H9 (cell line): ENCODE results near the gene ROR1. TPM values are rescaled to one million over a fixed set of nuclear protein-coding genes. Genes with fewer than 3 reads are reported as not detected.

ENCODE experiments used
- DNase-seq: peaks from one replicate; pipeline ENCODE4 v3.0.0-alpha.2; 2017
- H2AFZ ChIP-seq: one replicate; pipeline ENCODE4 v1.6.1; 2013; ENCODE audit warnings: mild to moderate bottlenecking, low read length, control low read depth, moderate library complexity
- H2AK5ac ChIP-seq: 2 replicates; pipeline ENCODE4 v1.6.1; 2013; ENCODE audit warnings: low read length, control low read depth, mixed read lengths; ENCODE audit not compliant: insufficient read length
- H2BK120ac ChIP-seq: one replicate; pipeline ENCODE4 v1.6.1; 2013; ENCODE audit warnings: low read depth, mild to moderate bottlenecking, low read length, control low read depth, inconsistent platforms; ENCODE audit not compliant: poor library complexity, severe bottlenecking
- H2BK12ac ChIP-seq: 2 replicates; pipeline ENCODE4 v1.6.1; 2013; ENCODE audit warnings: low read length, control low read depth, mixed read lengths, low read depth; ENCODE audit not compliant: insufficient read length
- H2BK15ac ChIP-seq: 2 replicates; pipeline ENCODE4 v1.6.1; 2013; ENCODE audit warnings: low read depth, low read length, control low read depth
- H2BK20ac ChIP-seq: one replicate; pipeline ENCODE4 v1.6.1; 2013; ENCODE audit warnings: low read depth, mild to moderate bottlenecking, low read length, control low read depth, inconsistent platforms; ENCODE audit not compliant: poor library complexity, severe bottlenecking
- H2BK5ac ChIP-seq: 2 replicates; pipeline ENCODE4 v1.6.1; 2013; ENCODE audit warnings: low read length, control low read depth, mixed read lengths; ENCODE audit not compliant: insufficient read length
- H3K14ac ChIP-seq: 2 replicates; pipeline ENCODE4 v1.6.1; 2013; ENCODE audit warnings: low read length, control low read depth; ENCODE audit not compliant: insufficient read depth
- H3K18ac ChIP-seq: 2 replicates; pipeline ENCODE4 v1.6.1; 2013; ENCODE audit warnings: low read depth, mild to moderate bottlenecking, mixed read lengths, low read length, control low read depth; ENCODE audit not compliant: insufficient read length
- H3K23ac ChIP-seq: 2 replicates; pipeline ENCODE4 v1.6.1; 2013; ENCODE audit warnings: low read length, control low read depth, mixed read lengths, low read depth; ENCODE audit not compliant: insufficient read length
- H3K23me2 ChIP-seq: 2 replicates; pipeline ENCODE4 v1.6.1; 2013; ENCODE audit warnings: low read depth, mild to moderate bottlenecking, mixed read lengths, low read length, control low read depth; ENCODE audit not compliant: insufficient read length, poor library complexity, severe bottlenecking
- H3K27ac ChIP-seq: 2 replicates; pipeline ENCODE4 v1.5.1; 2013; ENCODE audit warnings: low read length, control low read depth, mixed read lengths, low read depth; ENCODE audit not compliant: insufficient read length
- H3K27me3 ChIP-seq: 2 replicates; pipeline ENCODE4 v1.6.1; 2013; ENCODE audit warnings: low read length, control low read depth, inconsistent platforms; ENCODE audit not compliant: insufficient read depth
- H3K4ac ChIP-seq: 2 replicates; pipeline ENCODE4 v1.6.1; 2013; ENCODE audit warnings: low read depth, mild to moderate bottlenecking, control low read depth, inconsistent platforms, low read length, moderate library complexity
- H3K4me1 ChIP-seq: 2 replicates; pipeline ENCODE4 v1.6.1; 2013; ENCODE audit warnings: low read length, control low read depth, inconsistent platforms; ENCODE audit not compliant: insufficient read depth
- H3K4me2 ChIP-seq: 2 replicates; pipeline ENCODE4 v1.6.1; 2013; ENCODE audit warnings: low read length, control low read depth, mixed read lengths; ENCODE audit not compliant: insufficient read length, insufficient read depth
- H3K56ac ChIP-seq: 2 replicates; pipeline ENCODE4 v1.6.1; 2013; ENCODE audit warnings: low read depth, mild to moderate bottlenecking, mixed read lengths, low read length, control low read depth; ENCODE audit not compliant: insufficient read length
- H3K79me1 ChIP-seq: 2 replicates; pipeline ENCODE4 v1.6.1; 2013; ENCODE audit warnings: low read depth, mild to moderate bottlenecking, moderate library complexity, low read length, control low read depth, inconsistent platforms; ENCODE audit not compliant: insufficient read depth, poor library complexity, severe bottlenecking
- H3K79me2 ChIP-seq: 2 replicates; pipeline ENCODE4 v1.6.1; 2013; ENCODE audit warnings: low read length, control low read depth, inconsistent platforms; ENCODE audit not compliant: insufficient read depth
- H3K9ac ChIP-seq: 2 replicates; pipeline ENCODE4 v1.6.1; 2013; ENCODE audit warnings: low read length, control low read depth, mixed read lengths; ENCODE audit not compliant: insufficient read length; ENCODE audit errors: extremely low read depth
- H3K9me3 ChIP-seq: one replicate; pipeline ENCODE4 v1.6.1; 2013; ENCODE audit warnings: low read depth, low read length, inconsistent platforms; ENCODE audit not compliant: control insufficient read depth
- H3T11ph ChIP-seq: one replicate; pipeline ENCODE4 v1.6.1; 2013; ENCODE audit warnings: mild to moderate bottlenecking, low read length, control low read depth, inconsistent platforms
- H4K20me1 ChIP-seq: one replicate; pipeline ENCODE4 v1.6.1; 2013; ENCODE audit not compliant: control insufficient read depth, insufficient read length, insufficient read depth
- H4K5ac ChIP-seq: 2 replicates; pipeline ENCODE4 v1.6.1; 2013; ENCODE audit warnings: low read depth, mild to moderate bottlenecking, mixed read lengths, low read length, control low read depth; ENCODE audit not compliant: insufficient read length
- H4K8ac ChIP-seq: replicated peaks from 2 replicates; pipeline ENCODE4 v1.6.1; 2013; ENCODE audit warnings: low read length, control low read depth, mixed read lengths, low read depth; ENCODE audit not compliant: insufficient read length
- H4K91ac ChIP-seq: 2 replicates; pipeline ENCODE4 v1.6.1; 2013; ENCODE audit warnings: low read depth, mild to moderate bottlenecking, moderate library complexity, mixed read lengths, low read length, control low read depth; ENCODE audit not compliant: insufficient read length
- H3K27ac Mint-ChIP-seq, 3 experiments: 2 replicates in 2 of 3; 3 replicates in 1 of 3; pipeline ENCODE4 v1.8.0; 2020 to 2021; ENCODE audit warnings: mixed read lengths in 3 of 3, mild to moderate bottlenecking in 1 of 3, moderate library complexity in 1 of 3
- H3K27me3 Mint-ChIP-seq: 2 replicates; pipeline ENCODE4 v1.8.0; 2021; ENCODE audit warnings: low read depth, mild to moderate bottlenecking, moderate library complexity, mixed read lengths
- H3K36me3 Mint-ChIP-seq, 3 experiments: 2 replicates in 2 of 3; 3 replicates in 1 of 3; pipeline ENCODE4 v1.8.0; 2020 to 2021; ENCODE audit warnings: low read depth in 3 of 3, mixed read lengths in 3 of 3; ENCODE audit not compliant: insufficient read depth in 1 of 3
- H3K4me1 Mint-ChIP-seq, 2 experiments: 2 replicates each; pipeline ENCODE4 v1.8.0; 2020; ENCODE audit warnings: mixed read lengths in 2 of 2
- H3K4me3 Mint-ChIP-seq, 2 experiments: 2 replicates in 1 of 2; 3 replicates in 1 of 2; pipeline ENCODE4 v1.8.0; 2020 to 2021; ENCODE audit warnings: mild to moderate bottlenecking in 2 of 2, mixed read lengths in 2 of 2, moderate library complexity in 1 of 2
- H3K9me3 Mint-ChIP-seq, 2 experiments: 2 replicates in 1 of 2; 3 replicates in 1 of 2; pipeline ENCODE4 v1.8.0; 2020; ENCODE audit warnings: mild to moderate bottlenecking in 2 of 2, mixed read lengths in 2 of 2, moderate library complexity in 1 of 2
- CTCF ChIP-seq: fragments of 200-600 bp; sonication (generic); conservative IDR thresholded peaks from 3 replicates; pipeline ENCODE4 v1.8.0; 2021; ENCODE audit warnings: antibody characterized with exemption, mild to moderate bottlenecking
- WGBS: extraction: QIAGEN DNeasy Blood & Tissue Kit; methylation state at CpG from one replicate; pipeline ENCODE4 v1.1.7; 2013; ENCODE audit warnings: missing lambda C conversion rate, low lambda C conversion rate, mixed read lengths; ENCODE audit not compliant: insufficient read length; ENCODE audit errors: extremely low coverage; 5-methylcytosine and 5-hydroxymethylcytosine counted together
- total RNA-seq: library from RNA; stranded (reverse); gene quantifications from 2 replicates; pipeline ENCODE4 v1.2.1, GENCODE V29; 2021

Gene ROR1
- total RNA-seq, 1 experiment from 2014 or later, result 75.9 TPM

GRCh38 chr1:63748641-63749040 lies 25.2 kb upstream of the ROR1 start:
- H3K36me3 Mint-ChIP-seq, result no peaks in the 10 kb centered on the region
- no peak overlapping the region for H3K14ac ChIP-seq
- WGBS, result no CpG with 5 or more reads among the region's 5 CpGs

More at GRCh38 chr1:63748641-63749040, 25.2 kb upstream of the ROR1 start:
- no peaks in the 10 kb centered on the region for H3K9me3 ChIP-seq
- no peak overlapping the region for H4K5ac ChIP-seq
- no peak overlapping the region for H2BK15ac ChIP-seq
- no peak overlapping the region for H2AK5ac ChIP-seq
- H3K4me2 ChIP-seq, result no peak overlapping the region
- H2BK20ac ChIP-seq, result no peak overlapping the region
- no peak overlapping the region for H2BK12ac ChIP-seq
- H3K18ac ChIP-seq, result no peak overlapping the region
- no peak overlapping the region for H4K91ac ChIP-seq
- H3K27ac ChIP-seq, result no peak overlapping the region
- peaks cover 8% of the 10 kb centered on the region; the same call in 1 of the 2 replicates for H3K4me1 ChIP-seq
- no peak overlapping the region for H2AFZ ChIP-seq
- Mint-ChIP-seq H3K27me3 (no peaks in the 10 kb centered on the region; the same call in 1 of the 2 replicates), H3K4me1 (peaks cover 20% of the 10 kb centered on the region in 2 experiments), H3K27ac (no peak overlapping the region), H3K9me3 (no peaks in the 10 kb centered on the region; a peak in 1 of 5 replicates), H3K4me3 (no peak overlapping the region)
- H4K8ac ChIP-seq, result no peak overlapping the region
- no peak overlapping the region for H3K23ac ChIP-seq
- no peak for DNase-seq
- H3K27me3 ChIP-seq, result no peaks in the 10 kb centered on the region
- TF ChIP-seq CTCF, result no peak
- H3K9ac ChIP-seq, result no peak overlapping the region
- H3T11ph ChIP-seq, result no peak overlapping the region
- H3K79me1 ChIP-seq, result no peaks in the 10 kb centered on the region
- H4K20me1 ChIP-seq, result no peaks in the 10 kb centered on the region
- H3K23me2 ChIP-seq, result no peaks in the 10 kb centered on the region
- H3K4ac ChIP-seq, result no peak overlapping the region
- H2BK5ac ChIP-seq, result no peak overlapping the region
- H2BK120ac ChIP-seq, result no peak overlapping the region
- no peaks in the 10 kb centered on the region for H3K79me2 ChIP-seq
- H3K56ac ChIP-seq, result no peak overlapping the region
